DOHH2 (cell line): Measurements from ENCODE around the gene ITK.

Source experiments
- H3F3A ChIP-seq: fragments of 200-600 bp; sonication (generic), shearing (Covaris generic); 2 replicates; pipeline ENCODE4 v1.6.0; 2016; ENCODE audit warnings: antibody characterized with exemption, mild to moderate bottlenecking; ENCODE audit not compliant: control insufficient read depth, insufficient read depth
- H3K27ac ChIP-seq: fragments of 200-600 bp; sonication (generic); 2 replicates; pipeline ENCODE4 v1.5.1; 2014; ENCODE audit warnings: low read depth, mild to moderate bottlenecking, low read length, moderate library complexity
- H3K27me3 ChIP-seq: fragments of 200-600 bp; sonication (generic); 2 replicates; pipeline ENCODE4 v1.6.1; 2014; ENCODE audit warnings: mild to moderate bottlenecking, low read length, mixed read lengths; ENCODE audit not compliant: control insufficient read depth
- H3K36me3 ChIP-seq: fragments of 200-600 bp; sonication (generic); 2 replicates; pipeline ENCODE4 v1.6.1; 2014; ENCODE audit warnings: mild to moderate bottlenecking, low read length, moderate library complexity, mixed read lengths; ENCODE audit not compliant: control insufficient read depth
- H3K4me1 ChIP-seq: fragments of 200-600 bp; sonication (generic); 2 replicates; pipeline ENCODE4 v1.6.1; 2014; ENCODE audit warnings: mild to moderate bottlenecking, low read length, mixed read lengths; ENCODE audit not compliant: control insufficient read depth
- H3K4me2 ChIP-seq: fragments of 200-600 bp; sonication (generic); 2 replicates; pipeline ENCODE4 v1.6.0; 2014; ENCODE audit warnings: mild to moderate bottlenecking, low read length, moderate library complexity
- H3K4me3 ChIP-seq: fragments of 200-600 bp; sonication (generic); 2 replicates; pipeline ENCODE4 v1.5.1; 2014; ENCODE audit warnings: mild to moderate bottlenecking, low read length, mixed read lengths
- H3K79me2 ChIP-seq: fragments of 200-600 bp; sonication (generic); 2 replicates; pipeline ENCODE4 v1.6.1; 2014; ENCODE audit warnings: mild to moderate bottlenecking, low read length, mixed read lengths; ENCODE audit not compliant: control insufficient read depth
- H3K9me2 ChIP-seq: fragments of 200-600 bp; sonication (generic); replicated peaks from 2 replicates; pipeline ENCODE4 v1.6.1; 2014; ENCODE audit warnings: mild to moderate bottlenecking, low read length, mixed read lengths; ENCODE audit not compliant: control insufficient read depth
- H3K9me3 ChIP-seq: fragments of 200-600 bp; sonication (generic); 2 replicates; pipeline ENCODE4 v1.6.1; 2014; ENCODE audit warnings: antibody characterized with exemption, low read length, mixed read lengths; ENCODE audit not compliant: control insufficient read depth, insufficient read depth
- H4K20me1 ChIP-seq: fragments of 200-600 bp; sonication (generic); 2 replicates; pipeline ENCODE4 v1.6.0; 2014; ENCODE audit warnings: low read depth, mild to moderate bottlenecking, antibody characterized with exemption, low read length, moderate library complexity; ENCODE audit not compliant: control insufficient read depth, insufficient read depth
- EZH2phosphoT487 ChIP-seq: fragments of 200-600 bp; sonication (generic); IDR thresholded peaks from 2 replicates; pipeline ENCODE4 v1.6.1; 2017; ENCODE audit warnings: borderline replicate concordance, mild to moderate bottlenecking, antibody characterized with exemption, low read length, moderate library complexity, mixed read lengths
- TF ChIP-seq, protein P1 (sequence below): fragments of 200-600 bp; sonication (generic); IDR thresholded peaks from one replicate; pipeline ENCODE4 v1.5.1; 2014; ENCODE audit warnings: antibody characterized with exemption, mild to moderate bottlenecking, low read depth, low read length; ENCODE audit not compliant: poor library complexity, severe bottlenecking

Gene ITK

DNA sequence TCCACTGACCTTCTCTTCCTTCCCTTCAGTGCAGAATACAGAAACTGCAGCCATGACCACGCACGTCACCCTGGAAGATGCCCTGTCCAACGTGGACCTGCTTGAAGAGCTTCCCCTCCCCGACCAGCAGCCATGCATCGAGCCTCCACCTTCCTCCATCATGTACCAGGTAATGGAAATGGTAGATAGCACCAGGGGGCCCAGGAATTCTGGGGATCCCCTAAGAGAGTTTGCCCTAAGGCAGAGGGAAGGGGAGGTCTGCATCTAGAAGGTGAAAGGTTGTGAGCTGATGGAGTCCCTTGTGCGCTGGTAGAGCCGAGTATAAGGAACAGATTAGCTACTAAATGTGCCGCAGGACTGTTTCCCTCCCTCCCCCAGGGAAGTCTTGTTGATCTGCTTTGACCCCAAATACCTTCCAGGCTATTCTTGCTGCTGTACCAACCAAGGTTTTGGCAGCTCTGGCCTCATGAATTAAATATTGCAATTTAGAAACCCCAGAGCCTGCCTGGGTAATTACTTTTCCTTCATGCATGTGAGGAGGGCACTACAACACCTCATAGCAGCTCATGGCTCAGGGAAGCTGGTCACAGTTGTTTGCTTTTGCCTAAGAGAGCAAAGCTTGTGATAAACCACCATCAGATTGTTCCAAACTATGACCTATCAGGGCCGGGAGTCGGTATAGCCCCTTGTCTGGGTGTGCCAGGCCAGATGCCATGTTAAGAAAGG is 104.8 kb downstream of the ITK start:
- Histone ChIP-seq H3K9me3 (no peaks in the 10 kb centered on the region), H3K4me1 (peaks cover 38% of the 10 kb centered on the region), H3K9me2 (no peaks in the 10 kb centered on the region), H3K36me3 (peaks cover 59% of the 10 kb centered on the region), H3K4me2 (no peak overlapping the region), H4K20me1 (0 out of 2 replicates have a peak, but pooled peaks cover 3% of the 10 kb centered on the region), H3K4me3 (no peak overlapping the region), H3F3A (peaks cover 13% of the 10 kb centered on the region), H3K27me3 (no peaks in the 10 kb centered on the region), H3K27ac (no peak overlapping the region), H3K79me2 (peaks cover 62% of the 10 kb centered on the region)
- TF ChIP-seq, protein P1, sequence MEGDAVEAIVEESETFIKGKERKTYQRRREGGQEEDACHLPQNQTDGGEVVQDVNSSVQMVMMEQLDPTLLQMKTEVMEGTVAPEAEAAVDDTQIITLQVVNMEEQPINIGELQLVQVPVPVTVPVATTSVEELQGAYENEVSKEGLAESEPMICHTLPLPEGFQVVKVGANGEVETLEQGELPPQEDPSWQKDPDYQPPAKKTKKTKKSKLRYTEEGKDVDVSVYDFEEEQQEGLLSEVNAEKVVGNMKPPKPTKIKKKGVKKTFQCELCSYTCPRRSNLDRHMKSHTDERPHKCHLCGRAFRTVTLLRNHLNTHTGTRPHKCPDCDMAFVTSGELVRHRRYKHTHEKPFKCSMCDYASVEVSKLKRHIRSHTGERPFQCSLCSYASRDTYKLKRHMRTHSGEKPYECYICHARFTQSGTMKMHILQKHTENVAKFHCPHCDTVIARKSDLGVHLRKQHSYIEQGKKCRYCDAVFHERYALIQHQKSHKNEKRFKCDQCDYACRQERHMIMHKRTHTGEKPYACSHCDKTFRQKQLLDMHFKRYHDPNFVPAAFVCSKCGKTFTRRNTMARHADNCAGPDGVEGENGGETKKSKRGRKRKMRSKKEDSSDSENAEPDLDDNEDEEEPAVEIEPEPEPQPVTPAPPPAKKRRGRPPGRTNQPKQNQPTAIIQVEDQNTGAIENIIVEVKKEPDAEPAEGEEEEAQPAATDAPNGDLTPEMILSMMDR = no peak

DNA sequence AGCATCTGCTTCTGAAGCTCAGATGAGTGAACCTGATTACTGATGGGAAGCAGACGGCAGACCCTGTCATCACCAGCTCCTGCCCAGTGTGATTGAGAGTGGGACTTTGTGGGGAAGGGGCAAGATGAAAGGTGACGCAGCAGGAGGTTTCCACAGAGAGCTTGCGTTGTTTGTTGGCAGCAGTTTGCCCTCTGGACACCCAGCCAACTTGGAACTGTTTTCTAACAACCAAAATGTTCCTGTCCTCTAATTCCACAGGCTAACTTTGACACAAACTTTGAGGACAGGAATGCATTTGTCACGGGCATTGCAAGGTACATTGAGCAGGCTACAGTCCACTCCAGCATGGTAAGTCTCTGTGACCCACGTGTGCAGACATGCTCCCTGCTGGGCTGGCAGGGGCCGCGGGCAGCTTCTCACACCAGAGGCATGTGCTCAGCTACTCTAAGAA is 106.1 kb downstream of the ITK start:
- no peak overlapping the region for H3K4me3 ChIP-seq
- no peak overlapping the region for H3K4me2 ChIP-seq
- peaks cover 6% of the 10 kb centered on the region for H3F3A ChIP-seq
- peaks cover 53% of the 10 kb centered on the region for H3K79me2 ChIP-seq
- no peak for TF ChIP-seq EZH2phosphoT487
- TF ChIP-seq, protein P1 = no peak
- no peaks in the 10 kb centered on the region for H3K9me2 ChIP-seq
- peaks cover 70% of the 10 kb centered on the region for H3K36me3 ChIP-seq
- 0 out of 2 replicates have a peak, but pooled peaks cover 3% of the 10 kb centered on the region for H4K20me1 ChIP-seq
- no peaks in the 10 kb centered on the region for H3K9me3 ChIP-seq
- H3K4me1 ChIP-seq = peaks cover 38% of the 10 kb centered on the region
- H3K27ac ChIP-seq = no peak overlapping the region
- no peaks in the 10 kb centered on the region for H3K27me3 ChIP-seq

DNA sequence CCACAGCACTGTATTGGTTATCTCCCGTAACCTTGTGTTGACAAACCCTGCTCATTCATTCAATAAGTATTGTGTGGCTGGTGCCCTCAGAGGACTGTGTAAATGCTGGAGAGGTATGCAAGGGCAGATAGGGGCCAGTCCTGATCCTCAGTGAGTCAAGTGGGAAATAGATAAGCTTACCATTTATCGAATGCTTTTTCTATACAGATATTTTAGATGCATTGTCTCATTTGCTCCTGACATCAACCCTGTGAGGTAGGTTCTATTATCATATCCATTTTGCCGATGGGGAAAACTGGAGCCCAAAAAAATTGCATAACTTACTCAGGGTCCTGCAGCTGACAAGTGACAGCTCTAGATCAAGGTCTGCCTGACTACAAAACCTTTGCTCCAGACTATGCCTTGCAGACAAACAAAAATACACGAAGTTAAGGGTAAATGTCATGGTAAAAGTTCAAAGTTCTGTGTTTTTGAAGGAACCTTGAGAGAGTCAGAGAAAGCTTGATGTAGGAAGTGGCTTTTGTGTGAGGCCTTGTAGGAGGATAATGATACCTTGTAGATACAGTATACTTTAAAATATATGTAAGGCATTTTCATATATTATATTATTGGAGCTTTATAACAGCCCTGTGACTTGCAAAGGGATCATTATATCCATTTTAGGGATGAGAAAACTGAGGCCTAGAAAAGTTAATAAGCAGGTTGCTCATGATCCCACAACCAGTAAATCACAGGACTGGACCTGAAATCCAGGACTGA is 107.9 kb downstream of the ITK start:
- no peak overlapping the region for H3K4me2 ChIP-seq
- H3K27me3 ChIP-seq = no peaks in the 10 kb centered on the region
- peaks cover 37% of the 10 kb centered on the region for H3K79me2 ChIP-seq
- H3K9me3 ChIP-seq = no peaks in the 10 kb centered on the region
- no peaks in the 10 kb centered on the region for H3K9me2 ChIP-seq
- peaks cover 20% of the 10 kb centered on the region for H3K4me1 ChIP-seq
- no peak overlapping the region for H3K4me3 ChIP-seq
- no peak for TF ChIP-seq EZH2phosphoT487
- TF ChIP-seq, protein P1 = no peak
- H3K36me3 ChIP-seq = peaks cover 84% of the 10 kb centered on the region
- 0 out of 2 replicates have a peak, but pooled peaks cover 3% of the 10 kb centered on the region for H4K20me1 ChIP-seq
- no peak overlapping the region for H3K27ac ChIP-seq
- H3F3A ChIP-seq = 0 out of 2 replicates have a peak, but pooled peaks cover 2% of the 10 kb centered on the region
